ENCODE data around the gene RPL29.

RPL29 gene

DNA sequence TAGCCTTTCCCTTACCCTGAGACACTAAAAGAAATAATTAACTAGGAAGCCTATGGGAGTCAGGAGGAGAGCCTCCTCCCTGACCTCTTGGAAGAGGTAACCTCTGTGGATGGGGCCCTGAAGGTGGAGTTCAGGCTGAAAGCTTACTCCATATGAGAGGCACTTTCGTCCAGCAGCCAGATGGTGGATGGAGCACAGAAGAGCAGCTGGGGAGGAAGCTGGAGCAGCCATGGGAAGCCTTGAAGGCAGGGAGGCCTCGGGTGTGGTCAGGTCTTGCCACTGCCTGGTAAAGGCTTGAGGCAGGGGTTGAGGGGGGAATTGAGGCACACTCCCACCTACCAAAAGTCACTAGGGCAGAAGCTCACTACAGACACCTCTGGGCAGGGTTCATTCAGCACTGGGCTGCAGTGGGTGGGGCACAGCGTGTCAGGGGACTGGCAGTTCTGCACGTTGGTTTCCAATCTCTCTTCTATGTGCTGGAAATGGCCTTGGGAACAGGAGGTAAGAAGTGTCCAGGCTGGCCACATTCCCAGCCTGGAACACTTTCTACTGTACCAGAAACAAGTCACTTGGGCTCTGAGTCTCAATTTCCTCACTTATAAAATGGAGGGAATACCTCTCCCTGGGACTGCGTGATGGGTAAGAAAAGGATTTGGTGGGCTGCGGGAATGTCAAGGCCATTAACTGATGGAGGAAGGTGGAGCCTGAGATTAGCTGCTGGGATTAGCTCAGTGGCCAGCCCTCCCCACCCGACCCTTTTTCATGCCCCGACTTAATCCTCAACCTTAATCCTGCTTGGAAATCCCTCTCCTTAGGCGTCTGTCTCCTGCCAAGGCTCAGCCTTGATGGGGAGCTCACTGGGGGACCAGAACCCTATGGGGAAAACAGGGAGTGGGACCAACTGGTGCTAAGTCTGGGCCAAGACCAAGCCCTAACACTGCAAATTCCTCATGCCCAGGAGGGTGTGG is 33.8 kb downstream of the RPL29 start:
- ATAC-seq = no peak

DNA sequence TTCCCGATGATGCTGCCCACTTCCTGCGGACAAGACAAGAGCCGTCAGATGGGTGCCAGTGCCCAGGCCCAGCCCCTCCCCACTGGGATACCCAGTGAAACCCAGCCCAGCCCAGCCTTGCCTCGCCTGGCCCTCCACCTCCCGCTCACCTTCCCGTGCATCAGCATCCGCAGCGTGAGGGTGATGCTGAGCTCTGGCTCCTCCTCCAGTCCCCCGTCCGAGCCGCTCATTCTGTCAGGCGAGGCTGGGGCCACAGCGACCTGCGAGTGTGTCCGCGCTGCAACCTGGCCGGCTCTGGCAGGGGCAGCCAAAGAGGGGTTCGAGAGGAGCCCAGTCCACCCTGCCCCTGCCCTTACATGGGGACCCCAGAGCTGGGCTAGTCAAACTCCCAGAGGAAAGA is 34.7 kb downstream of the RPL29 start:
- no peak for ATAC-seq

DNA sequence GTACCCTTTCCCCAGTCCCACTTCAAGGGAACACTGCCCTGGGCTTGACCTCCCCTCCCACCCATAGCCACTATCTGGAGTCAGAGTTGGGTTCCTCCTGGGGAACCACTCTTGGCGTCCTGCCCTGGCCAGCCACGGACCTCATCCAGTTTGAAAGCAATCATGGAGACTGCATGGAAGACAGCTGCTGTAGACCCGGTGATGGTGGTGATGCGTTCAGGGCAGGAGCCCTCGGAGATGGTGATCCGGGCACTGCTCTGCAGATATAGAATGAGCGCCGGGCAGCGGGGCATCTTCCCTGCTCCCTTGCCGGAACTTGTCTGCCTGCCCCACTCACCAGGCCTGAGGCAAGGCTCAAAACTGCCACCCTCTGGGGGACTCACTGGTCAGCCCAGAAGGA is 35.3 kb downstream of the RPL29 start:
- no peak for ATAC-seq

DNA sequence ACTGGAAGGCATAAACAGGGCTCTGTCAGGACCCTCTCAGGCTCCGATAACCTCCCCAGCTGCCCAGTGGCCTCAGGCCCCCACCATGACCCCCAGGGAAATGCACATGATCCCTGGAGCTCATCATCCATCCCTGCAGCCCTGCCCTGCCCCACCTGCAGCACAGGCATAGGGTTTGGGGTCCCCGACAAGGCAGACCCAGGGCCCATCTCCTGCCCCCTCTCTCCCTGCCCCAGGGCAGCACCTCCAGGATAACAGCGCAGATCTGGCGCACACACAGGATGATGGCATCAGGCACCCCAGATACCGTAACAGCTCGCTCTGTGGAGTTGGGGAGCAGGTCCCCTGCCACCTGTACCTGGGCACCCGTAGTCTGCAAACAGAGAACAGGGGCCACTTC is 36.0 kb downstream of the RPL29 start:
- ATAC-seq = no peak

DNA sequence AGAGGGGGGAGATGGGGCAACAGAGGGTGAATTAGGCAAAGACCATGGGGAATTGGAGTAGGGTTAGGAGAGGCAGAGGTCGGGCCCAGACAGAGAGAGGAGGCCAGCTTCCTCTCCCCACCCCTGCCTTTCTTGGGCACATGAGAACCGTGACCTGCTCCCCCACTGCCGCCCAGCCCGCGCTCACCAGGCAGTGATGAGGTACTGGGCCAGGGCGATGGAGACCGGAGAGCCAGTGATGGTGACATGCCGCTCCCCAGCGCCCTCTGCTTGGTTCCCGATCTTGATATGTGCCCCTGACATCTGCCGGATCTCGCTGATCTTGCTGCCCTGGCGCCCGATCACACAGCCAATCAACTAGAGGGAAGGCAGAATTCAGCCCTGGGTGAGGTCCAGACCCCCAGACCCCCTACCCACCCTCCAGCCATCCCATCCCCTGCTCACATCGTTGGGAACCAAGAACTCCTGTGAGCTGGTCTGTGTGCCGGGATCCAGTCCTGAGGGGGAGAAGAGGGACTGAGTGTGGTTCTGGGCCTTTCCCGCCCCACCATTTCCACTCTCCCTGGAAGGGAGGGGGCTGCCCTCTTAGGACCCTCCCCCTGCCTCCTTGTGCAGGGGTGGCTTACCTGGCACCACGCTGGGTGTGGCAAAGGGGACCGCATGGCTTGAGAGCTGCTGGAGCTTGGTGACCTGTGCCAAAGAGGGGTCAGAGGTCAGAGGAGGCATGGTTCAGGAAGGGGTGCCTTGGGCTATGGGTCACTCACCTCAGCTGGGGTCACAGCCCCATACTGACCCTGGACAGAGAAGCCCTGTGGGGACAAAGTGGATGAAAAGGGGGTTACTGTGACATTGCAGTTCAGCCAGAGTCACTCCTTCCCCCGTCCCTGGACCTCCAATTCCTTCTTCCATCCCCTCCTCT is 36.8 kb downstream of the RPL29 start:
- no peak for ATAC-seq

DNA sequence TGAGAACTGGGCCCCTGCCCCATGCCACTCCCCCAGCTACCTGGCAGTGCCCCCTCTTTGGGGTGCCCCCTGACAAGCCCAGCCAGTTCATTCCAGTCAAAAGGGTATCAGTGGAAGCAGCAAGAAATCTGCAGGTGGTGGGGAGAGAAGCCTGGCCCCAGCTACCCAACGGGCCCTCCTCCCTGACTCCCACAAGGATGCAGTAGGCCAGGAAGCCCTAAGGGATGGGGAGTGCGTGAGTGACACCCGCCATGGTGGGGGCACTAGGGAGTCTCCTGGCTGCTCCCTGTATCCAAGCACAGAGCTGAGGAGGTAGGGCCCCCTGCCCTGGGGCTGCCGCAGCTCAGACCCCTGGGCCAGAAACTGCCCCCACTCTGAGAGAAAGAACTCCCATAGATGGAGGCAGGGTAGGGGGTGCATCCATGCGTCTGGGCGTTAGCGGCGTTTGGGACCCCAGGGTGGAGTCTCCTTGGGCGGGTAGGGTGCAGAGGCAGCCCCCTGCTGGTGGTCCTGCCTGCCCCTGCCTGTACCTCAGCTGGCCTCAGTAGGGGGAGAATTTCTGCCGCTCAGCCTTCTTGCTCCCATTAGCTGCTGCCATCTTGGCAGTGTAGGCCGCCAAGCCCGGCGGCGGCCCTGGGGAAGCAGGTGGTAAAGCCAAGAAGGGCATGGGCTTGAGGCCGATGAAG is 38.0 kb downstream of the RPL29 start:
- ATAC-seq = no peak

DNA sequence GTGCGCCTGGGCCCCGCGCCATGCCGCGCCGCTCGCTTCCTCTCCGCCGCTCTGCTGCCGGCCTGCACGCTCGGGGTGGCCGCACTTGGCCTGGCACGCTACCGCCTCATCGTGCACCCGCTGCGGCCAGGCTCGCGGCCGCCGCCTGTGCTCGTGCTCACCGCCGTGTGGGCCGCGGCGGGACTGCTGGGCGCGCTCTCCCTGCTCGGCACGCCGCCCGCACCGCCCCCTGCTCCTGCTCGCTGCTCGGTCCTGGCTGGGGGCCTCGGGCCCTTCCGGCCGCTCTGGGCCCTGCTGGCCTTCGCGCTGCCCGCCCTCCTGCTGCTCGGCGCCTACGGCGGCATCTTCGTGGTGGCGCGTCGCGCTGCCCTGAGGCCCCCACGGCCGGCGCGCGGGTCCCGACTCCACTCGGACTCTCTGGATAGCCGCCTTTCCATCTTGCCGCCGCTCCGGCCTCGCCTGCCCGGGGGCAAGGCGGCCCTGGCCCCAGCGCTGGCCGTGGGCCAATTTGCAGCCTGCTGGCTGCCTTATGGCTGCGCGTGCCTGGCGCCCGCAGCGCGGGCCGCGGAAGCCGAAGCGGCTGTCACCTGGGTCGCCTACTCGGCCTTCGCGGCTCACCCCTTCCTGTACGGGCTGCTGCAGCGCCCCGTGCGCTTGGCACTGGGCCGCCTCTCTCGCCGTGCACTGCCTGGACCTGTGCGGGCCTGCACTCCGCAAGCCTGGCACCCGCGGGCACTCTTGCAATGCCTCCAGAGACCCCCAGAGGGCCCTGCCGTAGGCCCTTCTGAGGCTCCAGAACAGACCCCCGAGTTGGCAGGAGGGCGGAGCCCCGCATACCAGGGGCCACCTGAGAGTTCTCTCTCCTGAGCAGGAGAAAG is 39.6 kb downstream of the RPL29 start:
- peak; percentile 73 to 74 for ATAC-seq

DNA sequence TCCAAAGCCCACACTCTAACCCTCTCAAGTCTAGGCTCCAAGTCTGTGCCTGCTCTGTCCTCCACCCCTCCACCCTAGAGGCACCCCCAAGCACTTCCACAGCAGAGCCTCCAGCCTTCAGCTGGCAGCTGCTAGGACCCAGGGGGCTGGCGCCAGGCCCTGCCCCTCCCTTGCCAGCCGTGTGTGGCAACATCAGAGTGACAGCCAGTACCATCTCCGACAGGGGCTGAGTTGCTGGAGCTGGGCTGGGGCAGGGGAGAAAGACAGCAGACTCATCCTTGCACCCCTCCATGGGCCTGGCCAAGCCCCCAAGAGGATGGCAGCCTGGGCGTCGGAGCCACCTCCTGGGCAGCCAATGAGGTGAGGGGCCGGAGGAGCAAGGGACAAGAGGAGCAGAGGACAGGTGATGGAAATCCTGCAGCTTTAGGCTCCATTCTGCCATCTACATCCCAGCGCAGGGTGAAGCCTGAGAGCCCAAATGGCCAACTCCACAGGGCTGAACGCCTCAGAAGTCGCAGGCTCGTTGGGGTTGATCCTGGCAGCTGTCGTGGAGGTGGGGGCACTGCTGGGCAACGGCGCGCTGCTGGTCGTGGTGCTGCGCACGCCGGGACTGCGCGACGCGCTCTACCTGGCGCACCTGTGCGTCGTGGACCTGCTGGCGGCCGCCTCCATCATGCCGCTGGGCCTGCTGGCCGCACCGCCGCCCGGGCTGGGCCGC is 40.4 kb downstream of the RPL29 start, which contains the start of gene GPR62:
Gene GPR62, plus strand, starts transcription at position 207 of the 718 bp plus-strand sequence. Its CDS starts 272 bp downstream, at position 479.
- peak in 1 of 2 donors; percentile 10 for ATAC-seq

DNA sequence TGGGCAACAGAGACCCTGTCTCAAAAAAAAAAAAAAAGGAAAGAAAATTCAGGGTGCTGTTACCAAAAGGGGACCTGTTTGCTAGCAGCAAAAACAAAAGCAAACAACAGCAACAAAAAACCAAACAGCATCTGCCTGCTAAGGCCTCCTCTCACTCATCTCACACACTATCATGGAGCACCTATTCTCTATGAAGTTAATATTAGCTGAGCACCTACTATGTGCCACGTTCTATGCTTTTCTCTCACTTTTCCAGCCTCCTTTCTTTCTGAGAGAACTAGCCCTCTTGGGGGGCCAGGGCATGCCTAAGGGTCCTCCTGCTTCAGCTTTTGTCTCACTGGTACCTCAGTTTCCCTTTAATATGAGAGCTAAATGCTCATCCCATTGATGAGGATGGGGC is 41.0 kb downstream of the RPL29 start:
- no peak for ATAC-seq

DNA sequence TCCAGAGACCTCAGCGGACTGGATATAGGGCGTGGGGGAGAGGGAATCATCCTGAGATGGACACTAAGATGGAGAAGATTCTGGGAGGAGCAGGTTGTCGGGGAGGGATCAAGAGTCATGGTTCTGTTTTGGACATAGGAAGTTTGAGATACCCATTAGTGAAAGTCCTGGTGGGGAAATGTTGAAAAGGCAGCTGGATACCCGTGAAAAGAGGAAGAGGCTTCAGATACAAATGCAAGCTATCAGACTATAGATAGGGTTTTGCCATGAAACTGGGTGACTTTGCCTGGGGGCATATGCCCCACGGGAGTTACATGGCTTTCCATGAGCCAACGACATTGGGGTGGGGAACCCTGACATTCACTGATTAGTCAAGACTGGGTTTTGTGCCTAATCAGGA is 41.6 kb downstream of the RPL29 start:
- ATAC-seq = no peak

DNA sequence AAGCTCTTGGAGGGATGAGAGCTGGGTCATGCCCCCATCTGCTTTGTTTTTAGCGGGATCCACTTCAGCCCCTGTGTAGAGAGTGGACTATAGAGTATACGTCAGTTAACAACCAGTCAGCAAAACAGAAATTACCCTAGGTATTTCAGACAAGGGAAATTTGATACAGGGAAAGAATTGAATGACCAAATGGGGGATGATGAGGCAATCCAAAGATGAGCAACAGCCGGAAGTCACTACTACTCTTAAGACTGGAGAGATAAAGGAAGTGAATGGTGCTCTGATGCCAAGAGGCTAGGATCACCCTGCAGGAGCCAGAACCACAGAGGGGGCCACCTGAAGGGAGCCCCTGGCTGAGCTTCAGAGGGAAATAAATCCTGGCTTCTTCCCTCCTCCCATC is 42.2 kb downstream of the RPL29 start:
- no peak for ATAC-seq

DNA sequence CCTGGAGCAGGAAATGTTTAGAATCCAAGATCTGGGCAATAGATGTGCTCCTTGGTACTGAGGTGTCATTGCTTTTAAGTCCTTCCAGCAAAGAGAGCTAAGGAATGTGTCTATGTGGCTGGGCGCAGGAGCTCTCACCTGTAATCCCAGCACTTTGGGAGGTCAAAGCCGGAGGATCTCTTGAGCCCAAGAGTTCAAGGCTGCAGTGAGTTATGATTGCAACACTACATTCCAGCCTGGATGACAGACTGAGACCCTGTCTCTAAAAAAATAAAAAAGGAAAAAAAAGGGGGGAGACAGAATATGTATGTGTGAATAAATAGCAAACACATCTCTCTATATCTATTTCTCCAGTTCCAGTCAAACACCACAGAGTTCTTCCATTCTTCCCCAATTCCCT is 44.8 kb downstream of the RPL29 start:
- ATAC-seq = no peak

DNA sequence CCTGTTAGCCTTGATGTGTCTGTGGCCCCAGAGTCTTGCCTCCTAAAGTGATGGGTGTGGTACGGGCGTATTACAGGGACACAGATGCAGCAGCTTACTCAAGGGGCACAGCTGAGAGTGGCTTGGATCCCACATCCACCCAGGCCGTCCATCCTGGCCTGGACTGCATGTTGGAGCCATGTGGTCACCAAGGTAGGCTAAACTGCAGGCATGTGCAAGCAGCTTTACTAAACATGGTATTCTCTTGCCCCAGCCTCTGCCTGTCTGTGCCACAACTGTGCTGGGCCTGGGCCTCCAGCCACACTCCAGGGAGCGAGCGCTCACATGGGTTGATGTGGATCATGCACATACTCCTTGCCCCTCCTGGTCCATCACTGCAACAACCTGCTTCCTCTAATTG is 46.6 kb downstream of the RPL29 start:
- no peak for ATAC-seq

DNA sequence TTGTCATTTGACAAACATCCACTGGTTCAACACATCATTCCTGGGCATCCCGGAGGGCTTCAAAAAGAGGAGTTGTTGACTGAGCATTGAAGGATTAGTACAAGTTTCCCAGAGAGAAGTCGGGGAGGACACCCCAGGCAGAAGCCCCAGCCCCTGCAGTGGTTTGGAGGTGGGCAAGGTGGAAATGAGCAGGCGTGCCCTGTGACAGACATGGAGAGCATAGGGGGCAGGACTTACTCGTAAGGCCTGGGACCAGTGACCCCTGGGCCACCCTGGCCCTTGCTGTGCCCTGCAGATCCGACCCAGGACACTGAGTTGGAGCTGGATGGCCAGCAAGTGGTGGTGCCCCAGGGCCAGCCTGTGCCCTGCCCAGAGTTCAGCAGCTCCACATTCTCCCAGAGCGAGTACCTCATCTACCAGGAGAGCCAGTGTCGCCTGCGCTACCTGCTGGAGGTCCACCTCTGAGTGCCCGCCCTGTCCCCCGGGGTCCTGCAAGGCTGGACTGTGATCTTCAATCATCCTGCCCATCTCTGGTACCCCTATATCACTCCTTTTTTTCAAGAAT is 47.6 kb downstream of the RPL29 start:
- no peak for ATAC-seq

DNA sequence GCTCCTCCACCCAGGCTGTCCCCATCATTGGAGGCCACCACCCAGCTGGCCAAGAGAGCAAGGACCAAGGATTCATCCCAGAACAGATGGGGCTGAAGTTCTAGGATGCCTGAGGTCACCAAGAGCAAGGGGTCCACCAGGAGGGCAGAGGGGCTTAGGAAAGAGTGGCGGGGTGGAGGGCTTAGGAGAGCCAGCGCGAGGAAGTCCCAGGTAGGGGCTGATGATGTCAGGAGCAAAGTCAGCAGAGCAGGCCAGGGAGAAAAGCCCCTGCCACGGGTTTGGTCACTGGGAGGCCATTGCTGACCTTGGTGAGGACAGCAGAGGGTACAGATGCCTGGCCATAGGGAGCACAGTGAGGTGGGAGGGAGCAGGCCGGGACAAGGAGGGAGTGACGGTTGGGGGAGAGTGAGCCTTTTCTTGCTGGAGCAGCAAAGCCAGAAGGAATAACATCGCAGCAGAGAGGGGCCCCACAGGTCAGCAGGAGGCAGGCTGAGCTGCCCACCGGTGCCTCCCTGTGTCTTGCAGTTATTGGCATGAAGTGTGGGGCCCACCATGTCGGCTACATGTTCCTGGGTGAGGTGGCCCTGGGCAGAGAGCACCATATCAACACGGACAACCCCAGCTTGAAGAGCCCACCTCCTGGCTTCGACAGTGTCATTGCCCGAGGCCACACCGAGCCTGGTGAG is 48.3 kb downstream of the RPL29 start:
- ATAC-seq = no peak

DNA sequence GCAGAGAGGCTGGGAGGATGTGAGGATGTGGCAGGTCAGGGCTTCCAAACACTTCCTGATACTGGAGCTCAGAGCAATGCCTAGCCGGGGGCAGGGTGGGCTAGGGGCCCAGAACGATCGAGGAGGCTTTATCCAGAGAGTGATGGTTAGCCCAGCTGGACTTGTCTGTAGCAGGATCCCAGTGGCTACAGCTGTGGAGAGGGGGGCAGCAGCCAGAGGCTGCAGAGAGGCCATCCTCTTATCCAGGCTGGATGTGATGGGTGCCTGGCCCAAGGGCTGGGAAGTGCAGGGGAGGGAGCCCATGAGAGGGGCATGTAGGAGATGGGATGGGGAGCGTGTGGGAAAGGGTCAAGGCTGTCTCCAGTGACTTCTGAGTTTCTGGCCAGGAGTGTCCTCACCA is 48.9 kb downstream of the RPL29 start:
- ATAC-seq = no peak

DNA sequence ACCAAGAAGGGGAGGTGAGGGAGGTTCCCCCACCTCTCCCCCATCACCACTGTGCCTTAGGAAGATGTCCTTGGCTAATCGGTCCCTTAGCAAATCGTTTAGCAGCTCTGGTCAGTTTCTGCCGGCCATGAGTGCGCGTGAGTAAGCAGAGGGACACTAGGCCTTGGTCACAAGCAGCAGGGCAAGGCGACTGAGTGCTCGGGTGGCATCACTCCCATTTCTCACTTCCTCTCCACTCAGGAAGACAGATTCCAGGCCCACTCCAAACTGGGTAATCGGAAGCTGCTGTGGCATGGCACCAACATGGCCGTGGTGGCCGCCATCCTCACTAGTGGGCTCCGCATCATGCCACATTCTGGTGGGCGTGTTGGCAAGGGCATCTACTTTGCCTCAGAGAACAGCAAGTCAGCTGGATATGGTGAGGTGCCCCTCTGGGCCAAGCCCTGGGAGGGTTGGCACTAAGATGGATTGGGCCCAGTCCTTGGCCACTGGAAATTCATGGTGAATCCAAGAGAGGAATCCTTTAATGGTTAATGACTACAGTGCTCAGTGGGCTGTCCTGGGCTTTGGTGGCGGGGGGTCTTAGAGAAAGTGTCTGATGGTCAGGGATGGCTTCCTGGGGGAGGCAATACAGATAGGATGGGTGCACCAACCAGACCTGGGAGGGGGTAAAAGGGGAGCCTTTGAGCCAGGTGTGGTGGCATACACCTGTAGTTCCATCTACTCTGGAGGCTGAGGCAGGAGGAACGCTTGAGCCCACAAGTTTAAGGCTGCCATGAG is 49.6 kb downstream of the RPL29 start:
- ATAC-seq = no peak

DNA sequence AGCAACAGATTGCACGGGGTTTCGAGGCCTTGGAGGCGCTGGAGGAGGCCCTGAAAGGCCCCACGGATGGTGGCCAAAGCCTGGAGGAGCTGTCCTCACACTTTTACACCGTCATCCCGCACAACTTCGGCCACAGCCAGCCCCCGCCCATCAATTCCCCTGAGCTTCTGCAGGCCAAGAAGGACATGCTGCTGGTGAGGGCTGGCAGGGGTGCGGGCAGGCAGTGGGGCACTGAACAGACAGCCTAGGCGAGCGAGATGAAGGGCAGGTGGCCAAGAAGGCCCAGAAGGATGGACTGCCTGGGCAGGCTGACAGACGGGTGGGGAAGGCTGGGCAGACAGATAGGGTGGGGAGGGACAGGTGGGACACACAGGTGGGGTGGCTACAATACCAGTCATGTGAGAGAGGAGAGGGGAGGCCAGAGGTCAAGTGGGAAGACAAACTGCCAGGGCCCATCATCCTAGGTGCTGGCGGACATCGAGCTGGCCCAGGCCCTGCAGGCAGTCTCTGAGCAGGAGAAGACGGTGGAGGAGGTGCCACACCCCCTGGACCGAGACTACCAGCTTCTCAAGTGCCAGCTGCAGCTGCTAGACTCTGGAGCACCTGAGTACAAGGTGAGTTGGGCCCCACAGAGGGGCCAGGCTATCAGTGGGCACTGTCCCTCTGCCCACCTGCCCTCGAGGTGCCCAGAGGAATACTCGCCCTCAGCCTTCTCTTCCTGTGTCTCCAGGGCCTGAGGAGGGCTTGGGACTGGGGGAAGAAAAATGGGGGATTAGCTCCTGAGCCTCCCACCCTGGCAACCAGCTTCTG is 50.5 kb downstream of the RPL29 start:
- ATAC-seq = no peak

Data from activated CD4-positive, CD25-positive, alpha-beta regulatory T cell treated with anti-CD3 and anti-CD28 coated beads, Interleukin-2, amount 50 U/mL, for 24 hours (primary cell).